Measurements from ENCODE around the gene CDHR5.
"Not testable (repeated sequence)": the region's sequence is repeated elsewhere in the genome, so short reads cannot be mapped to it uniquely, and the experiment has no call there.

Gene CDHR5

GRCh38 chr11:624705-625635 lies at the start of gene CDHR5:
Gene CDHR5 (minus strand): TSS chr11:624955. CDS start chr11:624902, 53 bp downstream.
- DNase-seq = no peak

GRCh38 chr11:674406-674805 lies 49.7 kb upstream of the CDHR5 start:
- no peak for DNase-seq

GRCh38 chr11:673866-674265 lies 49.1 kb upstream of the CDHR5 start:
- no peak for DNase-seq

GRCh38 chr11:665704-666281 lies 41.0 kb upstream of the CDHR5 start:
- DNase-seq = no peak

GRCh38 chr11:665062-665703 lies 40.4 kb upstream of the CDHR5 start:
- no peak for DNase-seq

GRCh38 chr11:662689-663274 lies 38.0 kb upstream of the CDHR5 start:
- DNase-seq = no peak

- no peak for DNase-seq
Measured at GRCh38 chr11:660681-661444, 36.1 kb upstream of the CDHR5 start.

GRCh38 chr11:660281-660680 lies 35.5 kb upstream of the CDHR5 start:
- DNase-seq = no peak

GRCh38 chr11:659532-660085 lies 34.9 kb upstream of the CDHR5 start:
- DNase-seq = no peak

- no peak for DNase-seq
Measured at GRCh38 chr11:657691-658126, 33.0 kb upstream of the CDHR5 start.

- DNase-seq = no peak
Measured at GRCh38 chr11:656866-657265, 32.1 kb upstream of the CDHR5 start.

- no peak for DNase-seq
Measured at GRCh38 chr11:656426-656825, 31.7 kb upstream of the CDHR5 start.

GRCh38 chr11:655036-655726 lies 30.4 kb upstream of the CDHR5 start:
- no peak for DNase-seq

- not testable (repeated sequence) for DNase-seq
Measured at GRCh38 chr11:654444-654843, 29.7 kb upstream of the CDHR5 start.

- DNase-seq = no peak
Measured at GRCh38 chr11:653837-654236, 29.1 kb upstream of the CDHR5 start.

GRCh38 chr11:653136-653535 lies 28.4 kb upstream of the CDHR5 start:
- DNase-seq = not testable (repeated sequence)

GRCh38 chr11:650482-650881 lies 25.7 kb upstream of the CDHR5 start:
- no peak for DNase-seq

- DNase-seq = not testable (repeated sequence)
Measured at GRCh38 chr11:647672-648158, 23.0 kb upstream of the CDHR5 start.

- no peak for DNase-seq
Measured at GRCh38 chr11:646214-646613, 21.5 kb upstream of the CDHR5 start.

- DNase-seq = no peak
Measured at GRCh38 chr11:645536-645935, 20.8 kb upstream of the CDHR5 start.

Data from DMS 273 treated with DMSO at 0.1 percent for 48 hours (cell line).